Neuronal stem cell (in vitro differentiated cells): ENCODE data around the gene MATN1.

Experiments used
- DNase-seq: peaks from one replicate; pipeline ENCODE4 v3.0.0-alpha.2; 2013; ENCODE audit warnings: low spot score
- H2AFZ ChIP-seq: one replicate; pipeline ENCODE4 v1.6.1; 2013; ENCODE audit warnings: mild to moderate bottlenecking, low read length, inconsistent platforms
- H2AK5ac ChIP-seq: 2 replicates; pipeline ENCODE4 v1.6.1; 2013; ENCODE audit warnings: low read depth, mild to moderate bottlenecking, inconsistent platforms, low read length, moderate library complexity, mixed read lengths
- H2BK120ac ChIP-seq: 2 replicates; pipeline ENCODE4 v1.6.1; 2013; ENCODE audit warnings: low read depth, mild to moderate bottlenecking, inconsistent platforms, low read length, moderate library complexity, mixed read lengths
- H2BK12ac ChIP-seq: one replicate; pipeline ENCODE4 v1.6.1; 2013; ENCODE audit warnings: low read length, inconsistent platforms
- H2BK15ac ChIP-seq: 2 replicates; pipeline ENCODE4 v1.6.1; 2013; ENCODE audit warnings: mild to moderate bottlenecking, low read length, inconsistent platforms, mixed read lengths
- H2BK5ac ChIP-seq: one replicate; pipeline ENCODE4 v1.6.1; 2013; ENCODE audit warnings: inconsistent platforms, mild to moderate bottlenecking, low read length, moderate library complexity
- H3K14ac ChIP-seq: one replicate; pipeline ENCODE4 v1.6.1; 2013; ENCODE audit warnings: low read length, inconsistent platforms
- H3K18ac ChIP-seq: 2 replicates; pipeline ENCODE4 v1.6.1; 2013; ENCODE audit warnings: low read length, inconsistent platforms
- H3K23ac ChIP-seq: 2 replicates; pipeline ENCODE4 v1.6.1; 2013; ENCODE audit warnings: low read depth, mild to moderate bottlenecking, mixed read lengths, low read length, inconsistent platforms; ENCODE audit not compliant: poor library complexity
- H3K27ac ChIP-seq: replicated peaks from 3 replicates; pipeline ENCODE4 v1.5.1; 2013; ENCODE audit warnings: low read length, inconsistent platforms
- H3K27me3 ChIP-seq, 3 experiments: 2 replicates each; pipeline ENCODE4 v1.6.1; 2013; ENCODE audit warnings: low read length in 3 of 3, mild to moderate bottlenecking in 2 of 3, inconsistent platforms in 1 of 3, low read depth in 1 of 3, mixed read lengths in 1 of 3, moderate library complexity in 1 of 3; ENCODE audit not compliant: control insufficient read depth in 3 of 3, insufficient read depth in 3 of 3
- H3K36me3 ChIP-seq, 2 donors: replicated peaks in 1 of 2; 2 replicates each; pipeline ENCODE4 v1.6.1; 2013; ENCODE audit warnings: low read length in 2 of 2; ENCODE audit not compliant: control insufficient read depth in 2 of 2, insufficient read depth in 2 of 2
- H3K4ac ChIP-seq: 2 replicates; pipeline ENCODE4 v1.6.1; 2013; ENCODE audit warnings: inconsistent platforms, mild to moderate bottlenecking, low read length, moderate library complexity
- H3K4me1 ChIP-seq, 2 donors: 1 replicate in 1 of 2; 2 replicates in 1 of 2; pipeline ENCODE4 v1.6.1; 2013; ENCODE audit warnings: low read length in 2 of 2, low read depth in 1 of 2; ENCODE audit not compliant: control insufficient read depth in 2 of 2, insufficient read depth in 1 of 2
- H3K4me2 ChIP-seq: one replicate; pipeline ENCODE4 v1.6.1; 2013; ENCODE audit warnings: mild to moderate bottlenecking, low read length, inconsistent platforms; ENCODE audit not compliant: insufficient read depth, poor library complexity, severe bottlenecking
- H3K4me3 ChIP-seq, 2 donors: 2 replicates each; pipeline ENCODE4 v1.5.1; 2013; ENCODE audit warnings: low read length in 2 of 2, mild to moderate bottlenecking in 2 of 2, inconsistent platforms in 1 of 2, moderate library complexity in 1 of 2
- H3K79me1 ChIP-seq: one replicate; pipeline ENCODE4 v1.6.1; 2013; ENCODE audit warnings: low read depth, mild to moderate bottlenecking, inconsistent platforms, low read length, moderate library complexity
- H3K9ac ChIP-seq: one replicate; pipeline ENCODE4 v1.6.1; 2013; ENCODE audit warnings: mild to moderate bottlenecking, low read depth, low read length, inconsistent platforms; ENCODE audit not compliant: poor library complexity
- H3K9me3 ChIP-seq, 2 donors: replicated peaks in 1 of 2; 2 replicates each; pipeline versions ENCODE3 to v1.6.1; 2013; ENCODE audit warnings: low read length in 2 of 2, mild to moderate bottlenecking in 2 of 2, inconsistent platforms in 1 of 2, low read depth in 1 of 2, mixed read lengths in 1 of 2, moderate library complexity in 1 of 2; ENCODE audit not compliant: control insufficient read depth in 2 of 2, insufficient read depth in 1 of 2
- H4K8ac ChIP-seq: one replicate; pipeline ENCODE4 v1.6.1; 2013; ENCODE audit warnings: low read depth, mild to moderate bottlenecking, inconsistent platforms, low read length, moderate library complexity
- H4K91ac ChIP-seq: one replicate; pipeline ENCODE4 v1.6.1; 2013; ENCODE audit warnings: low read length, low read depth, mild to moderate bottlenecking, inconsistent platforms; ENCODE audit not compliant: poor library complexity
- WGBS, 2 donors: extraction: QIAGEN DNeasy Blood & Tissue Kit; methylation state at CpG; one replicate each; pipeline ENCODE4 v1.1.7; 2013; ENCODE audit warnings: missing lambda C conversion rate in 2 of 2, mixed read lengths in 1 of 2; ENCODE audit not compliant: insufficient read length in 2 of 2, insufficient replicate concordance in 1 of 2; ENCODE audit errors: extremely low coverage in 2 of 2; 5-methylcytosine and 5-hydroxymethylcytosine counted together

MATN1 gene

GRCh38 chr1:30761381-30762151 is 38.2 kb upstream of the MATN1 start:
- no peak overlapping the region for H2BK15ac ChIP-seq
- H3K4ac ChIP-seq, result no peak overlapping the region
- H3K4me2 ChIP-seq, result no peak overlapping the region
- peaks cover 0 to 3% of the 10 kb centered on the region in 2 donors for H3K9me3 ChIP-seq
- WGBS, 2 donors, result no CpG with 5 or more reads among the region's 11 CpGs
- no peaks in the 10 kb centered on the region for H3K27me3 ChIP-seq
- H3K9ac ChIP-seq, result no peak overlapping the region
- peaks cover 14 to 24% of the 10 kb centered on the region in 2 donors for H3K4me1 ChIP-seq
- no peak overlapping the region for H4K91ac ChIP-seq
- H3K36me3 ChIP-seq, result no peaks in the 10 kb centered on the region
- peak overlapping the region; percentile 85 for H3K18ac ChIP-seq
- DNase-seq, result no peak
- no peak overlapping the region for H2BK5ac ChIP-seq
- H3K23ac ChIP-seq, result no peak overlapping the region
- peak overlapping the region; percentile 89 for H4K8ac ChIP-seq
- H2AK5ac ChIP-seq, result no peak overlapping the region
- no peaks in the 10 kb centered on the region for H3K79me1 ChIP-seq
- H2BK120ac ChIP-seq, result no peak overlapping the region
- peak overlapping the region; percentile 70 for H2AFZ ChIP-seq
- H2BK12ac ChIP-seq, result no peak overlapping the region
- no peak overlapping the region for H3K27ac ChIP-seq
- no peak overlapping the region for H3K14ac ChIP-seq
- H3K4me3 ChIP-seq, result no peak overlapping the region

GRCh38 chr1:30760596-30761324 is 37.4 kb upstream of the MATN1 start:
- H3K4ac ChIP-seq, result no peak overlapping the region
- H3K36me3 ChIP-seq, result no peaks in the 10 kb centered on the region
- no peak for DNase-seq
- no peak overlapping the region for H3K4me3 ChIP-seq
- peak overlapping the region; percentile 16 for H3K18ac ChIP-seq
- no peak overlapping the region for H3K23ac ChIP-seq
- H4K8ac ChIP-seq, result no peak overlapping the region
- H2BK5ac ChIP-seq, result no peak overlapping the region
- H4K91ac ChIP-seq, result no peak overlapping the region
- no peak overlapping the region for H2BK15ac ChIP-seq
- H3K4me2 ChIP-seq, result no peak overlapping the region
- H3K9ac ChIP-seq, result no peak overlapping the region
- H3K4me1 ChIP-seq, result peaks cover 14 to 24% of the 10 kb centered on the region in 2 donors
- no peak overlapping the region for H3K14ac ChIP-seq
- H3K79me1 ChIP-seq, result no peaks in the 10 kb centered on the region
- H3K27ac ChIP-seq, result no peak overlapping the region
- H3K27me3 ChIP-seq, result no peaks in the 10 kb centered on the region
- H2AK5ac ChIP-seq, result no peak overlapping the region
- H3K9me3 ChIP-seq, result peaks cover 0 to 3% of the 10 kb centered on the region in 2 donors
- H2BK120ac ChIP-seq, result no peak overlapping the region
- peak overlapping the region; percentile 70 for H2AFZ ChIP-seq
- H2BK12ac ChIP-seq, result no peak overlapping the region
- no CpG with 5 or more reads among the region's 18 CpGs for WGBS, 2 donors

- DNase-seq, result no peak
- H2AFZ ChIP-seq, result no peak overlapping the region
- H3K9me3 ChIP-seq, result peaks cover 0 to 3% of the 10 kb centered on the region in 2 donors
Measured at GRCh38 chr1:30759718-30760281, 36.4 kb upstream of the MATN1 start.

GRCh38 chr1:30758785-30759380 is 35.5 kb upstream of the MATN1 start:
- Histone ChIP-seq H2BK12ac (no peak overlapping the region), H3K9ac (no peak overlapping the region), H2BK5ac (no peak overlapping the region), H3K4ac (no peak overlapping the region), H3K14ac (no peak overlapping the region), H4K91ac (no peak overlapping the region), H3K79me1 (no peaks in the 10 kb centered on the region), H2AK5ac (no peak overlapping the region), H4K8ac (no peak overlapping the region), H2AFZ (no peak overlapping the region), H3K4me1 (peaks cover 14 to 24% of the 10 kb centered on the region in 2 donors), H2BK120ac (no peak overlapping the region), H3K4me2 (no peak overlapping the region), H3K27me3 (no peaks in the 10 kb centered on the region), H3K36me3 (no peaks in the 10 kb centered on the region), H3K4me3 (no peak overlapping the region), H3K27ac (no peak overlapping the region), H3K9me3 (peaks cover 0 to 3% of the 10 kb centered on the region in 2 donors), H3K18ac (no peak overlapping the region), H2BK15ac (no peak overlapping the region), H3K23ac (no peak overlapping the region)
- DNase-seq, result no peak

More at GRCh38 chr1:30759718-30760281, 36.4 kb upstream of the MATN1 start:
- Histone ChIP-seq H4K91ac (peak overlapping the region; percentile 17), H3K36me3 (no peaks in the 10 kb centered on the region), H3K23ac (no peak overlapping the region), H3K4ac (no peak overlapping the region), H3K79me1 (no peaks in the 10 kb centered on the region), H2BK120ac (no peak overlapping the region), H3K14ac (no peak overlapping the region), H3K27me3 (no peaks in the 10 kb centered on the region), H3K4me2 (no peak overlapping the region), H3K27ac (no peak overlapping the region), H3K4me1 (peaks cover 14 to 24% of the 10 kb centered on the region in 2 donors), H3K4me3 (no peak overlapping the region), H2BK12ac (no peak overlapping the region), H3K18ac (peak overlapping the region; percentile 46), H3K9ac (no peak overlapping the region), H2BK15ac (no peak overlapping the region), H2BK5ac (no peak overlapping the region), H2AK5ac (no peak overlapping the region), H4K8ac (no peak overlapping the region)
- WGBS, 2 donors, result no CpG with 5 or more reads among the region's 13 CpGs
